Activated T-cell treated with anti-CD3 and anti-CD28 coated beads for 48 hours (primary cell): Measurements from ENCODE around the gene HDDC2.
"Not testable (repeated sequence)": the region's sequence is repeated elsewhere in the genome, so short reads cannot be mapped to it uniquely, and the experiment has no call there.

Source experiments
- DNase-seq: peaks from one replicate; pipeline ENCODE4 v3.0.0-alpha.2; 2020; ENCODE audit warnings: low read depth

HDDC2 gene

DNA sequence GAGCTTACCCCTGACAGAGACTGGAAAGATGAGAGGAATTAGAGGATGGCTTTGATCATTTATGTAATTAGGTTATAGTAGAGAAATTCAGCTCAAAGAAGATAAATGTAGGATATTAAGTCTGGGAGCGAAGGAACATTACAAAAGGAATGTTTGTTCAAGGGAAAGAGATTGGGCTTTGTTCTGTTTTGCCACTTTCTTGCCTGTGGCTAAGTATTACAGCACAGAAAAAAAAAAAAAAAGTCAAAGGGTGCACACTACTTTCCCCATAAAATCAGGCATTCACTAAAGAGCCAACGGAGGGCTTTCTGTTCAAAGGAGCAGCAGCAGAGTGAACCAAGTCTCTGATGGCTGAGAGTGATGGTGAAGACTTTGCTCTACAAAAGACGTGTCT lies 5.0 kb upstream of the HDDC2 start:
- no peak for DNase-seq

DNA sequence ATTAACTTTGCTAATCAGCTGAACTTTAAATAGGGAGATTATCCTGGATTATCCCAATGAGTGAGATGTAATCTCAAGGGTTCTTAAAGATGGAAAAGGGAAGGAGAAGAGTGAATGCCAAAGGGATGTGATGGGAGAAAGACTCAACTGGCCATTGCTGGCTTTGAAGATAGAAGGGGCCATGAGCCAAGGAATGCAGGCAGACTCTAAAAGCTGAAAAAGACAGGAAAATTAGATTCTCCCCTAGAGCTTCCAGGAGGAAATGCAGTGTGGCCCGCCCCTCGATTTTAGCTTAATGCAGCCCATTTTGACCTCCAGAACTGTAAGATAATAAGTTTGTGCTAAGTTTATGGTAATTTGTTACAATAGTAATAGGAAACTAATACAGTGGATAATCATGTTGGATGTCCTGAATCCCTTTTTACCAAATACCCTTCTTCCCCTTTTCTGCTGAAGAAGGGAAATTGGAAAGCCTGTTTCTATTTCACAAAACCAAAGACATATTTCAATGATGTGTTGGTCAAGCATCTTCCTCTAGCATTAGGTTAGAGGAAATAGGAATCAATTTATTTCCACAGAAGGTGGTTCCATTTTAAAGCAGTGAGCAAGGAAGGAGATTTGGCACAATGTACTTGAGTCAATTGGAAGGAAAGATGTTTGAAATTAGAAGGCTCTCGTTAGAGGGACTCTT lies 3.3 kb upstream of the HDDC2 start:
- DNase-seq, result no peak

DNA sequence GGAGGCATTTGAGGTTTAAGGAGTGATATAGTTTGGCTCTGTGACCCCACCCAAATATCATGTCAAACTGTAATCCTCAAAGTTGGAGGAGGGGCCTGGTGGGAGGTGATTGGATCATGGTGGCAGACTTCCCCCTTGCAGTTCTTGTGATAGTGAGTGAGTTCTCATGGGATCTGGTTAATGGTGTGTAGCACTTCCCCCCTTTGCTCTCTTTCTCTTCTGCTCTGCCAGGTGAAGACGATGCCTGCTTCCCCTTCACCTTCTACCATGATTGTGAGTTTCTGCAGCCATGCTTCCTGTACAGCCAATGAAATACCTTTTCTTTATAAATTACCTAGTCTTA lies 1.7 kb upstream of the HDDC2 start:
- no peak for DNase-seq

DNA sequence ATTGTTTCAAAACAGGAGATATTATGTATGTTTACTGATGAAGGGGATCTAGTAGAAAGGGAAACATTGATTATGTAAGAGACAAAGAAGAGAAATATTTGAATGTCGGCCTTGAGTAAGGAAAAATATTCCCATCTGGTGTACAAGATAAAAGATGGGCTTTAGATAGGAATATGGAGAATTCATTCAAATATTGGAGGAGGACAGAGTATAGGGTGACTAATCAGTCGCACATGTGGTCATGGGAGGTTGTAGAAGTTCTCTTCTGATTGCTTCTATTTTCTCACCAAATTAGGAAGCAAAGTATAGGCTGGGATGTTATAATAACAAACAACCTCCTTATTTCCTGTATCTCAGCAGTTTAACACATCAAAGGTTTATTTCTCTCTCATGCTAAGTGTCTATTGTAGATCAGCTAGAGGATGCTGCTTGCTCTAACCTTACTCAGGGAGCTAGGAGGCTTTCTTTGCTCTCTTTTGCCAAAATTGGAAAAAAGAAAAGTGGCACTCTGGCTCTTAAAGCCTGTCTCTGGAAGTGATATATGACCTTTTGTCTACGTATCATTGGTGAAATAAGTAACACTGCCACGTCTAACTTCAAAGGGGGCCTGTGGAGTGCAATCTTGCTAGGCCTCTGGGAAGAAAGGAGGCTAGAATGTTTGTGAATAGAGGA lies 1.2 kb upstream of the HDDC2 start:
- no peak for DNase-seq

DNA sequence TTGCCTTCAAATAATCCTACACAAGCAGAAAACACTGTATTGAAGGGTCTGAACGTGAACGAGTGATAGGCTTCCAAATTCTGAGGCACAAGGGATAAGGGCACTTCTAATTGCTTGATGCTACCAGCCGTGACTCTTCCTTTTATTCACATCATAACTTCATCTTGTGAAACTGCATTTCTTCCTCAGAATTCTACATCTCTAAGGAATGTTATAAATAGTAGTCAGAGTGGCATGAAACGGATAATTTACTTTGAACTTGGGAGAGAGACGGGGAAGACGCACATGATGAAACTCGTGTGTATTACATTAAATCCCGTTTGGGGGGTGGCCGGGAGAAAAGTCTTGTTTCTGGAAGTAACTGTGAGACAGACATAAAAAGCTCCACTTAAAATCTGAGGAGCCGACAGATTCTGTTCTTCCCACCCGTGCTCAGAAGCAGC lies 754 bp downstream of the HDDC2 start:
- DNase-seq, result no peak

DNA sequence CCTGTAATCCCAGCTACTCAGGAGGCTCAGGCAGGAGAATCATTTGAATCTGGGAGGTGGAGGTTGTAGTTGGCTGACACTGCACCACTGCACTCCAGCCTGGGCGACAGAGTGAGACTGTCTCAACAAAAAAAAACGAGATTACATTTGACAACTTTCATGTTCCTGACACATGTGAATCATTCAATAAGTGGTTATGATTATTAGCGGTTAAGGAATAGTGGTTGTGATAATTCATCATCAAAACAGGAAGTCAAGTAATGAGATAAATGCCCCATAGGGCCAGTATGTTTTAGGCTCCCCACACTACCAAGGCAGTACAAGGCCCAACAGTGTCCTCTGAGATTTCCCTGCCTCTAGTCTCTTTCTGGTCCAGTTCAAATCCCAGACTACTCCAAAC lies 2.5 kb downstream of the HDDC2 start:
- DNase-seq, result no peak

DNA sequence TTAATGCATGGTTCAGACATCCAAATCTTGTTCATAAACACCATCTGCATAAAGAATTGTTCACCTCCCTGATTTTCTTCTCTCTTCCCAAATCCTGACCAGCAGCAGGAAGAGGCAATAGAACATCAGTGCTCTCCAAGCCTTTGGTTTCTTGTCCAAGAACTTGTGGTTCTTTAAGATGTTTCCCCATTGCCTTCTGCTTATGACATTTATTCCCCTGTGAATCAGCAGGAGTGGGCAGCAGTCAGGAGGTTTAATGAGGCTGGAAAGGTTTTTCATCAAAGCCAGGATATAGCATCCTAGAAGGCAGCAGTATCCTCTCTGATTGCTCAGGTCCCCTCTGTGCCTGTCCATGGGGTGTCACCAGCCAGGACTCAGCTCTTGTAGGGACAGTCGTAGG lies 5.3 kb downstream of the HDDC2 start:
- DNase-seq, result no peak

DNA sequence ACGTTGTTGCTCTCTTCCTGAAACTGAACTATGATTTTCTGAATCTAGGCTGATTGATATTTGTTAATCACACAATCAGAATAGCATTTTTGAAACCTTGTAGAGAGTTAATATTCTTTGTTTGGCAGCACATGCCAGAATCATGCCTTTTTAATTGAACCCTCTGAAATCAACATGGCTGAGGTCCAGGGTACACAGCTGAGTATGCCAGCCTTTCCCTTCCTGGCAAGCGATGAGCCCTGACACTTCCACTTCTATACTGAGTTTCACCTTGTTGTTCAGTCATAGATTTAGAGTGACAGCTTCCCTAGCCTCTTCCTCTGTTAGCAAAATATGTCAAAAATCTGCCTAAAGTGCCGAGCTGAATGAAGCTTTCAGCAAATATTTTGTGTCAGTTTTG lies 6.8 kb downstream of the HDDC2 start:
- DNase-seq, result no peak

DNA sequence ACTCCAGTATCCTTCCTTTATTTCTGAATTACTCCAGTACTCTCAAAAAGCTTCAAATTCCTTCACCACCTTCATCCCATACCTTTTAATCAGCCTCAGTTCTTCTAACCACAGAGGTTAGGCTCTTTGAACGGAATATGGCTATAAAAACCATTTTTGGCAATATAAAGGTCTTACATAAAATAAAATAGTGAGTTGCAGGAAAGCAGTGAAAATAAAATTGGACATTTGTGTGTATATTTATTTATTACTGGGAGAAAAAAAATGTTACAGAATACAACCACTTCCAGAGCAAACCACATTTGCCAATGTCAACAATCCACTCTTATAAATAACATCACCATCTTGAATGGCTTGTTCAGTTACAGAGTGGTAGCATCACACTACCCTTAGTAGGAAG lies 7.7 kb downstream of the HDDC2 start:
- DNase-seq, result no peak

DNA sequence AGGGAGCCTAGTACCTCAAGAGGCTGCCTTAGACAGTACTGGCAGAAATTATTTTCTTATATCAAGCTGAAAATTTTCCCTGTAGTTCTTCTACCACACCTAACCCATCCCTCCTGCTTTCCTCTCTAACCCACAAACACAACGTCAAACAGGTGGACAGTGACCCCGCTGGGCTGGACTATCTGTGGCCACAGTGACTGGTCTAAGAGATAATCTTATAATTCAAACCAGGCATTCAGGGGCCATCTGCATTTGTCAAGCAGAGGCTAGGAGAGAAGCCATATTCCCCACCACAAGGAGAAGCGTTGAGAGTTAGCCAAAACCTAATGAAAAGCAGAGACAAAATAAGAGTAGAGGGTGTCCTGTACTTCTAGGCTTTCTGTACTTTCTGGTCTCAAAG lies 8.2 kb downstream of the HDDC2 start:
- DNase-seq, result no peak

DNA sequence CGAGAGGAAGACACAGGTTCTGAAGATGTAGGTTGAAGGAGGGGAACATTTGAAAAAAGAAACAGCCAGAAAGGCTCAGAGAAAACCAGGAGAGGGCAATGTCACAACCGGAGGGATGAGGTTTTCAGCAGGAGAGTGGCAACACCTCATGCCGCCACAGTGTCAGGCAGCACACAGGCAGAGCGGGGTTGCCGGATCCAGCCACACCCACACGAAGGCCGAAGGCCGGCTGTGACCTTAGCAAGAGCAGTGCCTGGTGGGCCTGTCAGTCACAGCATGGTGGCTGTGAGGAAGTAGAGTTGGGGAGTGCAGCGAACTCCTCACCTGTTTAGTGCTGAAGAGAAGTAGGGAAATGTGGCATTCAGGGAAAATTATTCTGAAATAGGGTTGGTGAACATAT lies 14.0 kb downstream of the HDDC2 start:
- DNase-seq, result no peak

DNA sequence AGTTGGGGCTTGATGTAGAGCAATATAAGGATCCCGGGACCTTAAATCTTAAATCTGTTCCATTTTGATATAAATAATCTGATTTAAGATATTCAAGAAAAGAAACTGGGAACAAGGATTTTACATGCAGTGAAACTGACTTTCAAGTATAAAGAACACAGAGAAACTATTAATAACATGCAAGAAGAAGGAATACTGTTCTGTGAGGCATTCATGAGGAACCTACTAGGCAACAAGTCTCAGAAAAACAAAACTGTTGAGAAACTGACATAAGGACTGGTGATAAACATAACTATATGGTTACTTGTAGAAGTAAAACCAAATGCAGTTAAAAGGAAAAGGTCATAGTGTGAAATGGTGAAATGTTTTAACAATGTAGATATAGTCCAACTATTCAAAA lies 15.8 kb downstream of the HDDC2 start:
- DNase-seq, result no peak

DNA sequence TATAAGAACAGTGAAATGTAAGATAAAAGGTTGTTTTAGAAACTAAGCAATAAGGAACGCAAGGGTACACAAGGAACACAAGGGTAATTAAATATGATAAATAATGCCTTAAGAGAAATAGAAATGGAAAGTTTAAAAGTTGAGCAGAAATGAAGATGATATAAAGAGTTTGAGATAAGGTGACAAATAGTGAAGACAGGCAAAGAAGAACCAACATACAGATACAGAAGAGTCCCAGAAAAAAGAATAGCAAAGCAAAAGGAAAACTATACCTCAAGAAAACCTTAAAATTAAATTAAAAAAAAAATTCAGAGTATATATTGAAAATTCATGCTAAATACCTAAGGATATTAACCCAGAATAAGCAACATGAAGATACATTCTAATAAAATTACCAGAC lies 16.4 kb downstream of the HDDC2 start:
- DNase-seq, result no peak

DNA sequence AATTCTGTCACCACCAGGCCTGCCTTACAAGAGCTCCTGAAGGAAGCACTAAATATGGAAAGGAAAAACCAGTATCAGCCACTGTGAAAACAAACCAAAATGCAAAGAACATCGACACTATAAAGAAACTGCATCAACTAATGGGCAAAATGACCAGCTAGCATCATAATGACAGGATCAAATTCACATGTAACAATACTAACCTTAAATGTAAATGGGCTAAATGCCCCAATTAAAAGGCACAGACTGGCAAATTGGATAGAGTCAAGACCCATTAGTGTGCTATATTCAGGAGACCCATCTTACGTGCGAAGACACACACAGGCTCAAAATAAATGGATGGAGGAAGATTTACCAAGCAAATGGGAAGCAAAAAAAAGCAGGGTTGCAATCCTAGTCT lies 19.3 kb downstream of the HDDC2 start:
- DNase-seq, result not testable (repeated sequence)

DNA sequence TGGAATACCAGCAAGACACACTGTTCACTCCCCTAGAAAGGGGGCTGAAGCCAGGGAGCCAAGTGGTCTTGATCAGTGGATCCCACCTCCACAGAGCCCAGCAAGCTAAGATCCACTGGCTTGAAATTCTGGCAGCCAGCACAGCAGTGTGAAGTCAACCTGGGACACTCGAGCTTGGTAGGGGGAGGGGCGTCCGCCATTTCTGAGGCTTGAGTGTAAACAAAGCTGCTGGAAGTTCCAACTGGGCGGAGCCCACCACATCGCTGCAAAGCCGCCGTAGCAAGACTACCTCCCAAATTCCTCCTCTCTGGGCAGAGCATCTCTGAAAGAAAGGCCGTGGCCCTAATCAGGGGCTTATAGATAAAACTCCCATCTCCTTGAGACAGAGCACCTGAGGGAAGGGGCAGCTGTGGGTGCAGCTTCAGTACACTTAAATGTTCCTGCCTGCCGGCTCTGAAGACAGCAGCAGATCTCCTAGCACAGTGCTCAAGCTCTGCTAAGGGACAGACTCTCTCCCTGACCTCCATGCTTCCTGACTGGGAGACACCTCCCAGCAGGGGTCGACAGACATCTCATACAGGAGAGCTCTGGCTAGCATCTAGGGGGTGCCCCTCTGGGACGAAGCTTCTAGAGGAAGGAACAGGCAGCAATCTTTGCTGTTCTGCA lies 21.3 kb downstream of the HDDC2 start:
- not testable (repeated sequence) for DNase-seq

DNA sequence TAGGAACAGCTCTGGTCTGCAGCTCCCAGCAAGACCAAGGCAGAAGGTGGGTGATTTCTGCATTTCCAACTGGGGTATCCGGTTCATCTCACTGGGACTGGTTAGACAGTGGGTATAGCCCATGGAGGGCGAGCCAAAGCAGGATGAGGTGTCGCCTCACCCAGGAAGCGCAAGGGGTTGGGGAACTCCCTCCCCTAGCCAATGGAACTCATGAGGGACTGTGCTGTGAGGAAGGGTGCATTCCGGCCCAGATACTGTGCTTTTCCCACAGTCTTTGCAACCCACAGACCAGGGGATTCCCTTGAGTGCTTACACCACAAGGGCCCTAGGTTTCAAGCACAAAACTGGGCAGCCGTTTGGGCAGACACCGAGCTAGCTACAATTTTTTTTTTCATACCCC lies 21.8 kb downstream of the HDDC2 start:
- DNase-seq, result no peak

DNA sequence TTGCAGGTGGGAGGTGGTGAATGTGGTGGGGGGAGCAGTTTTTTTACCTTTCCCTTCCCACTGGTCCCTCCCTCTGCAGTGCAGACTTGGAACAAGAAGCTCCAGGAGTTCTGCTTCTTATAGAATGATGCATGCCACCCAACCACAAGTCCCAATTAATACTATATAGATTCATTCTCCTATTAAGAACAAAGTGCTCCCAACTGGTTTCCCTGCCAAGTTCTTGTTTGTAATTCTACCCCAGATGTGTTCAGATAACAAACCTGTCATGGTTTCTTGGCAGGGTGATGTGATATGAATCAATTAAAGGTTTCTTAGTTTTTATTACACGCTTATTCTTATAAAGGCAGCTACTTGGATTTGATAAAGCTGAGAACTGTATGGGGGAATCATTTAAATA lies 23.9 kb downstream of the HDDC2 start:
- DNase-seq, result no peak

DNA sequence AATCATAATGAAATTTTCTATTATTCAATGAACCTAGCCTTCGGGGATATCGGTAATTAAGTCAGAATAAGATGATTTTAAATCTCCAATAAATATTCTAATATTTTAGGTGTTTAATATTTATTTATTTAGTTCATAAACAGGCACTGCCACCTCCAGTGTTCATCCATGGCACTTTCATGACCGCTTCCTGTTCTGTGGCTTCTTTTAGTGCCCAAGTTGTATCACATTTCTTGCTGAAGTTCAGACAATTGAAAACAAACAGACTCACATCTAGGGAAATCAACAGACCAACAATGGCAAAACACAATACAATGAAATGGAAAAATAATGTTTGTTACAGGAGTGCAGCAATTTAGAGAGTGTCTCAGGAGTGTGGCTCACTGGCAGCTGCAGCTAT lies 26.0 kb downstream of the HDDC2 start:
- no peak for DNase-seq

DNA sequence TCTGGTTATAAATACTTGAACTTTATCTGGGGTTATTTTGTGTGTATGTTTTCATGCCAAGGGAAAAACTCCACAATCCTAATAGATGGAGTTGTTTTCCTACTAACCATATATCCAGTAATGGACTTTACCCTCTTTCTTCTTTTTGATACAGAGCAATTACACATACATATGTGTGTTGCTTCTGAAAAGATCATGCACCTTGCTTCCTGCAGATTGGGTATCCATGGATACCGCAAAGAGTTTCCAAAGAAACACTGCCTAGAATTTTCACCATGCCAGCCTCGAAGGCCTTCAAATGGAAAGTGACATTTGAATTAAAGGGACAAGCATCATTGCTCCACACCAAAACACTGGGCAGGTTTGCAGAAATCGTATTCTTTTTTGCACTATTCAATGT lies 26.8 kb downstream of the HDDC2 start:
- no peak for DNase-seq

DNA sequence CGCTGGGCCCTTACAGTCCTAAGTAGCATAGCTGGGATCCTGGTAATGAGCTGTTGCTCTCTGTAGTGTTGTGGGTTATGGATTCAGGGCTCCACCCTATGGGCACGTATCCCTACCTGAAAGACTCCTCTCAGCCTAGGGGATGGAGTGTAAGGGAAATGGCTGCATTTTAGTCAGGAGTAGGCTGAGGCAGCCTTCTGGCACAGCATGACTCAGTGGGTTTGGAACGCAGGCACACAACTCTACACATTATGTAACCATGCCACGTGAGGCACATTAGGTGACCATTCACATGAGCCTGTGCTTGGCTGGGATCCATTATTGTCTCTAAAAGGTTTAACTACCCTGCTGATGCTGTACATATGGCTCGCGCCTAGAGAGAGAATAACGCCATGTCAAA lies 27.8 kb downstream of the HDDC2 start:
- DNase-seq, result no peak

DNA sequence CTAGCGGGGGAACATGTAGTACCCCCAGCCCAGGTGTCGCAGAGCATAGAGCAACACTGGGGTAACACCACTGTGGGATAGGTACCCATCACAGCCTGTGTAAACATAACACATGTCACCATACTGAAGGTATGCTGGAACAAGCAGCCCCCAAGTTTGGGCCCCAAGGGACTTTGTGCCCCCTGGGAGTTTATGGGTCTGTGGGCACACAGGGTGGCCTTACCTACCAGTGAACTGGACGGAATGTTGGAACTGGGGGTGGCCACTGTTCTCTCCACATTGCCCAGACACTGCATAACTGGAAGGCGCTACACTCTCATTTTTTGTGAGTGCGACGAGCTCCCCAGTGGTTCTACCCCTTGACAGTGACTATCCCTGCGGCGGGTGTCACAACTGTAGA lies 28.5 kb downstream of the HDDC2 start:
- DNase-seq, result no peak

DNA sequence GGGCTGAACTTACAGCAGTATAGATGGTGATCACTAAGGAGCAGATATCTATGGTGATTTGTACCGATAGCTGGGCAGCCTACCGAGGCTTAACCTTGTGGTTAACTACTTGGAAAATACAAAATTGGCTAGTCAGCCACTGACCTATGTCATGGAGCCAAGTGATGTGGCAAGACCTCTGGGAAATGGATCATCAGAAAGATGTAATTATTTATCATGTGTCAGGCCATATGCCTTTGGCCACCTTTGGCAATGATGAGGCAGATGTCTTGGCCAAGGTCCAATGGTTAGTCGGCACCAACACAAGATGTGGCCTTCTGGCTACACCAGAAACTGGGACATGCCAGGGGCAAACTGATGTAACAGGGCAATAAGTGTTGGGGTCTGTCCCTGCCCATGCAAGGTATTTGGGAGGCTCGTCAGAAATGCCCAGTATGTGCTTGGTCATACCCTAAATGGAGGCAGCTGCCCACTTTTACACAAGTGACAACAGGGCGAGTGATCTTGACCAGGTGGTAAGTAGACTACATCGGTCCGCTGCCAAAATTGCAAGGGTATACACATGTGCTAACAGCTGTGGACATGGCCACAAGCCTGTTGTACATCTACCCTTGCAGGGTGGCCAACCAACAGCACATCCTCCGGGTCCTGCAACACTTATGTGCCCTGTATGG lies 30.1 kb downstream of the HDDC2 start:
- DNase-seq, result no peak

DNA sequence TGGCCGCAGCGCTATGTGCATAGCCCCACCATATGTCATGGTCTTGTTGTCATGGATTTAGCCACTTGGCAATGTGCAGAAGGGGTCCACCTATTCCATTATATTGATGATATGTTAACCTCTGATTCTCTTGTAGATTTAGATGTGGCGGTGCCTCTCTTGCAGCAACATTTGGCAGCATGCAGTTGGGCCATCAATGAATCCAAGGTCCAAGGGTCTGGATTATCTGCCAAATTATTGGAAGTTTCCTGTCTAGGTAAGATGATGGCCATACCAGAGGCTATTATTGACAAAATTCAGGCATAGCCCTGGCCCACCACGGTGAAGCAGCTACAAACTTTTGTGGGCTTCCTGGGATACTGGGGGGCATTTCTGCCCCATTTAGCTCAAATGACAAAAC lies 31.4 kb downstream of the HDDC2 start:
- DNase-seq, result no peak
